Body of pancreas (tissue), 4 donors: ENCODE results near the gene H6PD.

Experiments
- CTCF ChIP-seq, 7 experiments: fragments of 450-650 bp in 4 of 7; fragments of 200-600 bp in 3 of 7; sonication (generic) in 3 of 7; IDR thresholded peaks; one replicate each; pipeline ENCODE4 v1.5.1; 2016 to 2019; ENCODE audit warnings: antibody characterized with exemption in 7 of 7
- POLR2A ChIP-seq, 3 donors: fragments of 450-650 bp; IDR thresholded peaks; one replicate each; pipeline ENCODE4 v1.6.1; 2016; ENCODE audit warnings: antibody characterized with exemption in 3 of 3, mild to moderate bottlenecking in 2 of 3

- TF ChIP-seq POLR2A (IDR thresholded peaks at IDR 0.05) (no peak), CTCF (IDR thresholded peaks at IDR 0.05) (no peak)
Measured at GRCh38 chr1:9228609-9229008, 6.0 kb upstream of the H6PD start.
